ENCODE measurements around the gene USH2A. TPM values are rescaled to one million over a fixed set of nuclear protein-coding genes. Genes with fewer than 3 reads are reported as not detected.

The USH2A gene
- total and polyA plus RNA-seq, 8 donors, result 0.03 to 0.06 (median 0.04) TPM; not detected in 2

DNA sequence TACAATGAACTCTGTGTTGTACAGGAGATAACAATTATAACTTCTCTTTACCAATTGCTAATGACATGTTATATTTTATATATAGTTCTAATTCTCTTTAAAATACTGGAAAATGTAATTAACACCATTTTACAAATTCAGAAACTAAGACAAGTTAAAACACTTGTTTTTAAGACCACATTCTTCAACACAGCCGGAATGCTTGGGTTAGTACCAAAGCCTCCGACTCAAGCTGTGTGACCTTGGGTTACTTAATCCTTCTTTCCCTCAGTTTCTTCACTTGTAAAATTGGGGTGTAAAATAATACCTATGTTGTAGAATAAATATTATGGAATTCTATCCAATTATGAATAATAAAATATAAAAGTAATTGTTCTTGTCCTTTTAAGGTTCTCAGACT is 378.7 kb downstream of the USH2A start:
- TF ChIP-seq CTCF (IDR thresholded peaks at IDR 0.05), result no peak
- Histone ChIP-seq H3K4me1 (no peaks in the 10 kb centered on the region), H3K4me3 (no peak overlapping the region), H3K36me3 (no peaks in the 10 kb centered on the region), H3K9me3 (no peaks in the 10 kb centered on the region), H3K27me3 (no peaks in the 10 kb centered on the region), H3K27ac (no peak overlapping the region)
- intact Hi-C loops (cut with DNase I), result no loop called here
- ATAC-seq, result no peak
- DNase-seq, result no peak

DNA sequence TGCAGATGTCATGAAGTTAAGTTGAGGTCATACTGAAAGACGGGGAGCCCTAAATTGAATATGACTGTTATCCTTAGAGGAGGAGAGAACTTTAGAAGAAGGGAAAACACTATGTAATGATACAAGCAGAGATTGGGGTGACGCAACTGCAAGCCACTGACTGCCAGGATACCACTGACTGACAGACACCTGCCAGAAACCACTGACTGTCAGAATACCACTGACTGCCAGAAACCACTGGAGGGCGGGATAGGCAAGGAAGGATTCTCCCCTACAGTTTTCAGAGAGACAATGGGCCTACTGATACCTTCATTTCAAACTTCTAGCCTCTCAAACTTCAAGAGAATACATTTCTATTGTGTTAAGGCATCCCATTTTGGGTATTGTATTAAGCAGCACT is 388.7 kb downstream of the USH2A start:
- H3K27ac ChIP-seq, result no peak overlapping the region
- H3K9me3 ChIP-seq, result no peaks in the 10 kb centered on the region
- H3K4me1 ChIP-seq, result no peaks in the 10 kb centered on the region
- H3K36me3 ChIP-seq, result no peaks in the 10 kb centered on the region
- no peak overlapping the region for H3K4me3 ChIP-seq
- H3K27me3 ChIP-seq, result no peaks in the 10 kb centered on the region
- DNase-seq, result no peak
- ATAC-seq, result no peak
- TF ChIP-seq CTCF (IDR thresholded peaks at IDR 0.05), result no peak
- intact Hi-C loops (cut with DNase I), result no loop called here

- ATAC-seq, result no peak
- intact Hi-C loops (cut with DNase I), result no loop called here
- H3K27ac ChIP-seq, result no peak overlapping the region
- H3K4me1 ChIP-seq, result no peaks in the 10 kb centered on the region
- no peaks in the 10 kb centered on the region for H3K36me3 ChIP-seq
- no peak for TF ChIP-seq CTCF (IDR thresholded peaks at IDR 0.05)
- H3K27me3 ChIP-seq, result no peaks in the 10 kb centered on the region
- H3K4me3 ChIP-seq, result no peak overlapping the region
- no peak for DNase-seq
- H3K9me3 ChIP-seq, result no peaks in the 10 kb centered on the region
These were observed 390.2 kb downstream of the USH2A start for GRCh38 chr1:216032961-216033614.

DNA sequence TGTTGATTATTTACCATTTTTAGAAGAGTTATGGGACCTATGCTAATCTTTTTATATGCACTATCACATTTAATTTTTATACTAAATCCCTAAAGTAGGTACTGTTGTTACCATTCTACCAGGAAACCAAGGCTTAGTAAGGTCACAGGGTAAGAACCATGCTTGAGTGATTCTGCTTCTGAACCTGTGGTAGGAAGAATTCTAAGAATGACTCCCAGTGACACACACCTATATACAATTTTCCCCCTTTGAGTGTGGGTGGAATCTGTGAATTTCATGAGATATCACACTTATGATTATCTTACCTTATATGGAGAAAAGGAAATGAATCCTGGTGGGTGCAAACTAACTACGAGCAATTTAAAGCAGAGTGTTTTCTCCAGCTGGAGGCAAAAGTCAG is 391.0 kb downstream of the USH2A start:
- no peaks in the 10 kb centered on the region for H3K9me3 ChIP-seq
- no peak overlapping the region for H3K27ac ChIP-seq
- DNase-seq (no peak), ATAC-seq (no peak)
- no peaks in the 10 kb centered on the region for H3K27me3 ChIP-seq
- H3K4me1 ChIP-seq, result no peaks in the 10 kb centered on the region
- intact Hi-C loops (cut with DNase I), result no loop called here
- no peaks in the 10 kb centered on the region for H3K36me3 ChIP-seq
- TF ChIP-seq CTCF (IDR thresholded peaks at IDR 0.05), result no peak
- H3K4me3 ChIP-seq, result no peak overlapping the region

DNA sequence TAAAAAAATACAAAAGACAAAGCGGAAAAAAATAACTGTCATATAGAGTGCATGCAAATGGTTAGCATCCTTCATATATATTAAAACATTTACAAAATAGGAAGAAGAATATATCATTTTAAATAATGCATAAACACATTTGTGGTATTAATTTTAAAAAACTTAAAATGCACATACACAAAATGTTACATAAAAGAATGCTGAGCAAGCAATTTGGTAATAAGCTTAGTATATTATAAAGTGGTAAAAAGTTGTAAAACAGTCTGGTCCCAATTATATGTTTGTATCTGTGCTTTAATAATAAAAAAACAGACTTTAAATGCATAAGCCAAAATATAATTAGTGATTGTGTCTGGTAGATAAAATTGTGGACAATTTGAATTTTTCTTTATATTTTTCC is 394.6 kb downstream of the USH2A start:
- no peaks in the 10 kb centered on the region for H3K4me1 ChIP-seq

More for the DNA sequence above, 394.6 kb downstream of the USH2A start:
- Histone ChIP-seq H3K9me3 (no peaks in the 10 kb centered on the region), H3K27me3 (no peaks in the 10 kb centered on the region), H3K36me3 (no peaks in the 10 kb centered on the region), H3K27ac (no peak overlapping the region), H3K4me3 (no peak overlapping the region)
- intact Hi-C loops (cut with DNase I), result no loop called here
- ATAC-seq (no peak), DNase-seq (no peak)
- TF ChIP-seq CTCF (IDR thresholded peaks at IDR 0.05), result no peak

All from left lung (tissue), 10 donors.